Midbrain (tissue), 1 donor: Measurements from ENCODE around the gene SIGLEC15.
"Not testable (repeated sequence)": the region's sequence is repeated elsewhere in the genome, so short reads cannot be mapped to it uniquely, and the experiment has no call there.

Experiments
- DNase-seq: peaks from one replicate; lab custom pipeline; 2025; lab: John Stamatoyannopoulos, UW

The SIGLEC15 gene

GRCh38 chr18:45844938-45845337 is 19.5 kb downstream of the SIGLEC15 start:
- no peak for DNase-seq

- no peak for DNase-seq
Measured at GRCh38 chr18:45845410-45845809, 19.9 kb downstream of the SIGLEC15 start.

- no peak for DNase-seq
Measured at GRCh38 chr18:45847119-45847518, 21.6 kb downstream of the SIGLEC15 start.

GRCh38 chr18:45848643-45849042 is 23.2 kb downstream of the SIGLEC15 start:
- DNase-seq = not testable (repeated sequence)

- no peak for DNase-seq
Measured at GRCh38 chr18:45849529-45849928, 24.1 kb downstream of the SIGLEC15 start.

GRCh38 chr18:45850021-45850420 is 24.5 kb downstream of the SIGLEC15 start:
- no peak for DNase-seq

GRCh38 chr18:45851161-45851925 is 25.9 kb downstream of the SIGLEC15 start:
- peak; percentile 10 for DNase-seq

- DNase-seq = no peak
Measured at GRCh38 chr18:45852631-45853030, 27.2 kb downstream of the SIGLEC15 start.

GRCh38 chr18:45854036-45854586 is 28.6 kb downstream of the SIGLEC15 start:
- no peak for DNase-seq

- DNase-seq = no peak
Measured at GRCh38 chr18:45856531-45856930, 31.1 kb downstream of the SIGLEC15 start.

- no peak for DNase-seq
Measured at GRCh38 chr18:45859334-45859733, 33.9 kb downstream of the SIGLEC15 start.

GRCh38 chr18:45860492-45860891 is 35.0 kb downstream of the SIGLEC15 start:
- no peak for DNase-seq

GRCh38 chr18:45860971-45861370 is 35.5 kb downstream of the SIGLEC15 start:
- DNase-seq = no peak

GRCh38 chr18:45861926-45862325 is 36.5 kb downstream of the SIGLEC15 start:
- no peak for DNase-seq

GRCh38 chr18:45863469-45863868 is 38.0 kb downstream of the SIGLEC15 start:
- DNase-seq = no peak

- no peak for DNase-seq
Measured at GRCh38 chr18:45864081-45864480, 38.6 kb downstream of the SIGLEC15 start.

- no peak for DNase-seq
Measured at GRCh38 chr18:45865466-45865865, 40.0 kb downstream of the SIGLEC15 start.

- no peak for DNase-seq
Measured at GRCh38 chr18:45870419-45870818, 44.9 kb downstream of the SIGLEC15 start.

- no peak for DNase-seq
Measured at GRCh38 chr18:45871431-45872084, 46.1 kb downstream of the SIGLEC15 start.

GRCh38 chr18:45874491-45875184 is 49.2 kb downstream of the SIGLEC15 start:
- DNase-seq = no peak

GRCh38 chr18:45876161-45876560 is 50.7 kb downstream of the SIGLEC15 start:
- DNase-seq = peak; percentile 4

GRCh38 chr18:45877403-45877802 is 51.9 kb downstream of the SIGLEC15 start:
- no peak for DNase-seq
